ENCODE measurements around the gene CACNA2D2. TPM values are rescaled to one million over a fixed set of nuclear protein-coding genes. Genes with fewer than 3 reads are reported as not detected.

The CACNA2D2 gene
- total RNA-seq, 4 donors from 2014 or later = 1.5 to 3.3 (median 2.9) TPM

GRCh38 chr3:50325497-50326181 is 177.8 kb downstream of the CACNA2D2 start:
- H3K4me1 ChIP-seq = peaks cover 20 to 33% of the 10 kb centered on the region in 2 donors
- intact Hi-C loops (cut with DNase I) = loop anchor here (5.0 kb wide), 1 partner anchor 33 kb away; the partner anchor contains the start of gene IFRD2
- no peak for DNase-seq
- 81 to 87% methylated on average over 10 to 11 of the region's 11 CpGs for WGBS, 2 donors
- TF ChIP-seq POLR2A (IDR thresholded peaks at IDR 0.05) = no peak
- TF ChIP-seq, protein P1, sequence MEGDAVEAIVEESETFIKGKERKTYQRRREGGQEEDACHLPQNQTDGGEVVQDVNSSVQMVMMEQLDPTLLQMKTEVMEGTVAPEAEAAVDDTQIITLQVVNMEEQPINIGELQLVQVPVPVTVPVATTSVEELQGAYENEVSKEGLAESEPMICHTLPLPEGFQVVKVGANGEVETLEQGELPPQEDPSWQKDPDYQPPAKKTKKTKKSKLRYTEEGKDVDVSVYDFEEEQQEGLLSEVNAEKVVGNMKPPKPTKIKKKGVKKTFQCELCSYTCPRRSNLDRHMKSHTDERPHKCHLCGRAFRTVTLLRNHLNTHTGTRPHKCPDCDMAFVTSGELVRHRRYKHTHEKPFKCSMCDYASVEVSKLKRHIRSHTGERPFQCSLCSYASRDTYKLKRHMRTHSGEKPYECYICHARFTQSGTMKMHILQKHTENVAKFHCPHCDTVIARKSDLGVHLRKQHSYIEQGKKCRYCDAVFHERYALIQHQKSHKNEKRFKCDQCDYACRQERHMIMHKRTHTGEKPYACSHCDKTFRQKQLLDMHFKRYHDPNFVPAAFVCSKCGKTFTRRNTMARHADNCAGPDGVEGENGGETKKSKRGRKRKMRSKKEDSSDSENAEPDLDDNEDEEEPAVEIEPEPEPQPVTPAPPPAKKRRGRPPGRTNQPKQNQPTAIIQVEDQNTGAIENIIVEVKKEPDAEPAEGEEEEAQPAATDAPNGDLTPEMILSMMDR (IDR thresholded peaks at IDR 0.05) = no peak
- H3K9me3 ChIP-seq = no peaks in the 10 kb centered on the region
- H3K4me3 ChIP-seq (replicated peaks in 1 of 3) = no peak overlapping the region
- H3K27me3 ChIP-seq = no peaks in the 10 kb centered on the region
- peak overlapping the region in 1 of 3 donors; percentile 98 for H3K27ac ChIP-seq
- H3K36me3 ChIP-seq = peaks cover 15 to 16% of the 10 kb centered on the region in 2 donors

DNA sequence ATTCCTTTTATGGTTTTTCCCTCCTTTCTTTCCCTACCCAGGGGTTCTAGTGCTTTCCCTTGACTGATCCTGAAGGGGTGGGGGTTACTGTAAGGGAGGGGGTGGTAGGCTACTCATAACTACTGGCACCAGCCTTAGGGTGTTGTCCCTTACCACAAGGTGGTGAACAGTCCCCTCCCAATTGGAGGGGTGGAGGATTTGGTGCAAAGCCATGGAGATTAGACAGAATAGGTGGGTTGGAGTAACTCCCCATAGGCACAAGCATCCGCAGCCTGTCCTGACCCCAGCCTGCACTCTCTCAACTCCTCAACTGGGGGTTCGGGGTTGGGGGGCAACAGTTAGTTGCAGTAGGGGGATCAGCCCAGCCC is 178.3 kb downstream of the CACNA2D2 start:
- peak overlapping the region in 2 of 3 donors; percentile 32 to 98 for H3K27ac ChIP-seq
- H3K9me3 ChIP-seq = no peaks in the 10 kb centered on the region
- no peaks in the 10 kb centered on the region for H3K27me3 ChIP-seq
- no peak for DNase-seq
- 81 to 86% methylated on average over 2 of the region's 2 CpGs for WGBS, 2 donors
- intact Hi-C loops (cut with DNase I) = loop anchor here (5.0 kb wide), 1 partner anchor 33 kb away; the partner anchor contains the start of gene IFRD2
- peaks cover 25 to 38% of the 10 kb centered on the region in 2 donors for H3K4me1 ChIP-seq
- no peak overlapping the region for H3K4me3 ChIP-seq (replicated peaks in 1 of 3)
- TF ChIP-seq, protein P1 (IDR thresholded peaks at IDR 0.05) = no peak
- TF ChIP-seq POLR2A (IDR thresholded peaks at IDR 0.05) = no peak
- peaks cover 10% of the 10 kb centered on the region in 2 donors for H3K36me3 ChIP-seq

DNA sequence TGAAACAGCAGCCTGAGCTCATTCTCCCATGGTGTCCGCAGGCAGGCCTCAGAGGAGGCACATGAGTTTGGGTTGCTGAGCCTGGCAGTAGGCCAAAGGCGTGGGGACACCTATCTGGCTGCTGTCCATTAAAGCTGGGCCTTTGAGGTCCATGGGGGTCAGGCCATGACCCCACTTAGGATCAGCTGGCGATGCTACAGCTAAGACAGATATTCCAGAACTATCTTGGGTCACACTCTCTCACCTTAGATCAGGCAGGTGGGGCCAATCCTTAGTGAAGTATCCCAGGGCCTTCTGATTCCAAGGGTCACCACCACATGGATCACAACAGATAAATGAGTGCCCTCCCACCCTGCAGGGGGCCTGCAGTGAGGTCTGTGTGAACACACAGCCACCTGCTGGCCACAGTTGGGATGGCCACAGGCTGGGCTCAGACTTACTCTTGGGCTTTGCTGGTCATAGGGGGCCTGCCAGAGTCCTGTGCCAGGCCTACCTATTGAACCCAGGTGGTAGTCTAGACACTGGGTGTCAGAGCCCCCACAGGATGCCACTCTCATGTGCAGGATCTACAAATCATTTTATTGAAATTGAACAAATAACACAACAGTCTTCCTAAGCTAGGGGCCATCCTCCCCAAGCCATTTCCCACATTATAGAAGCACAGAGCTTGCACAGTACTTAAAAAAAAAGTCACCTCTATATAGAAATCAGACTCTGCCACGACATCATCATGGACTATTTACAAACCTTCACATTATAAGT is 178.9 kb downstream of the CACNA2D2 start:
- no peak for TF ChIP-seq POLR2A (IDR thresholded peaks at IDR 0.05)
- TF ChIP-seq, protein P1 (IDR thresholded peaks at IDR 0.05) = peak; percentile 52 to 87 (median 83)
- Histone ChIP-seq H3K27ac (peak overlapping the region; percentile 22 to 98 (median 32)), H3K27me3 (no peaks in the 10 kb centered on the region), H3K9me3 (no peaks in the 10 kb centered on the region), H3K4me1 (peaks cover 30 to 44% of the 10 kb centered on the region in 2 donors), H3K36me3 (peaks cover 4 to 5% of the 10 kb centered on the region in 2 donors), H3K4me3 (replicated peaks in 1 of 3) (no peak overlapping the region)
- 50 to 51% methylated on average over 2 to 4 of the region's 4 CpGs for WGBS, 2 donors
- DNase-seq = peak; percentile 68 to 70
- intact Hi-C loops (cut with DNase I) = loop anchor here (5.0 kb wide), 1 partner anchor 32 kb away; the partner anchor contains the start of gene IFRD2

GRCh38 chr3:50323614-50324199 is 179.7 kb downstream of the CACNA2D2 start:
- no peaks in the 10 kb centered on the region for H3K9me3 ChIP-seq
- H3K27ac ChIP-seq = peak overlapping the region; percentile 22 to 98 (median 96)
- 79 to 81% methylated on average over 4 to 5 of the region's 5 CpGs for WGBS, 2 donors
- no peak for TF ChIP-seq POLR2A (IDR thresholded peaks at IDR 0.05)
- TF ChIP-seq, protein P1 (IDR thresholded peaks at IDR 0.05) = no peak
- intact Hi-C loops (cut with DNase I) = no loop called here
- peaks cover 4 to 5% of the 10 kb centered on the region in 2 donors for H3K36me3 ChIP-seq
- no peak overlapping the region for H3K4me3 ChIP-seq (replicated peaks in 1 of 3)
- peaks cover 31 to 51% of the 10 kb centered on the region in 2 donors for H3K4me1 ChIP-seq
- DNase-seq = no peak
- no peaks in the 10 kb centered on the region for H3K27me3 ChIP-seq
